GM19351 (cell line): ENCODE results near the gene EFHC1.
"Not testable (repeated sequence)": the region's sequence is repeated elsewhere in the genome, so short reads cannot be mapped to it uniquely, and the experiment has no call there.

ENCODE experiments used
- ATAC-seq: cut with Tn5 transposase; IDR thresholded peaks from one replicate; pipeline ENCODE4 v1.9.1; 2021; ENCODE audit warnings: mild to moderate bottlenecking, moderate library complexity; ENCODE audit not compliant: unreplicated experiment

Gene EFHC1

DNA sequence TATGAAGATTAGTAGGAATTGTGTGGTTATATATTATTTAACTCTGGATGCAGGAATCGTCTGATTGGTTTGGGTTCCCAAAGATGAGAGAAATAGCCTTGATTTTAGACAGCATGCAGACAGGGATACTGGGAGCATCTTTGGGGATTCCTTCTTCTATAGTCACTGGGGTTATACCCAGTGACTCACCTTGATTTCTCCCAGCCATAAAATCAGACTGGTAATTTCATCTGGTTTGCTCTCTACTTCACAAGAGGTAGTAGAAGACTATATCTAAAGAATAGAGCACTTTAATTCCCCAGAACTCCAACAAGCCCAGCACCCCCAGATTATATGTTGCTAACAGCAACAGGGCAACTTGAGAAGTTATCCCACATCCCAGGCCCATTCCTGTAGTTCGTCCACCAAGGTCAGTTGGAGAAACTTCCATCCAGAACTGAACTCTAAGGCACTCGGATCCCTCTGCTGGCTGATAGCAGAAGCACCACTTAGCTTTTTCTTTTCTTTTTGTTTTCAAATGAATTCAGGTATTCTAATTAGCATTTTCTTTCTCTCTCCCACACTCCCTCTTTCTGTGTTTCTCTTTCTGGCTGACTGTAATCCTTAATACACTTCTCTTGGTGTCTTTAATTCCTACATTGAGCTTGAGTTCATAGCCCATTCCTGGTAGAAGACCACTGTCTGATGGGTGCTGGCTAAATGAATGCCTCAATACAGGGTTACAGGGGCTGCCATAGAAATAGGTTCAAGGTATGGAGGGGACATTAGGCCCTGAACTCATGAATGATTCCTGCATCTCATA, 20.4 kb upstream of the EFHC1 start:
- peak; percentile 50 for ATAC-seq

DNA sequence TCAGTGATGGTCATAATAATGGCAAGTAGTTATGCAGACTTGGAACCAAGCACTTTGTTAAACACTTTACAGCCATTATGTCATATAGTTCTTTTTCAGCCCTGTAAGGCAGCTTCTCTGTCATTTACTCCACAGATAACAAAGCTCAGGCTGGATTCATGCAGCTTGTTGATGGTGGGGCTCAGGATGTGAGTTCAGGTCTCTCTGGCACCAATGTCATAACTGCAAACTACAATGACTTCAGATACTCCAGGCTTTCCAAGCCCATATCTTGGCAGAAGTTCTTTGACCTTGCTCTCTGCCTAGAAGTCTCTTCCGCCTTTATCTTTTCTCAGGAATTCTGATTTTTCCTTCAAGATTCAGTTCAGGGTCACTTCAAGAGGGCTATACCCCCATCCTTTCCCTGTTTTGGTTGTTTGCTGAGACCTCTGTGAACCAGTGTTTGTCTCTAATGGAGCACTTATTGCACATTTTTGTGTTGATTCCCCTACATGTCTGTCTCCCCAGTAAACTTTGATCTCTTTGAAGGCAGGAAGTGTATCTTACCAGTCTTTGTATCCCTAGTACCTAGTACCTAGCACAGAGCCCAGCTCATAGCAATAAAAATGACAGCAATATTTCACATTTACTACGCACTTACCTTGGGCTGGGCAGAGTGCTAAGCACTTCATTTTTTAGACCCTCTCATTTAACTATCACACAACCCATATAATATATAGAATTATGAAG, 19.7 kb upstream of the EFHC1 start:
- ATAC-seq, result no peak

DNA sequence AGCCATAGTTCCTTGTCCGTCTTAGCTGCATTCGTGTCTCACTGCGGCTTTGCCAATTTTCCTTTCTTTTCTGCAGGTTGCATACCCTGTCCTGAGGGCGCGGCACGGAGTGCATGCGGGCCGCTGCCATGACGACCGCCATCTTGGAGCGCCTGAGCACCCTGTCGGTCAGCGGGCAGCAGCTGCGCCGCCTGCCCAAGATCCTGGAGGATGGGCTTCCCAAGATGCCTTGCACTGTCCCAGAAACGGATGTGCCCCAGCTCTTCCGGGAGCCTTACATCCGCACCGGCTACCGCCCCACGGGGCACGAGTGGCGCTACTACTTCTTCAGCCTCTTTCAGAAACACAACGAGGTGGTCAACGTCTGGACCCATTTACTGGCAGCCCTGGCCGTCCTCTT, 17.1 kb upstream of the EFHC1 start:
- no peak for ATAC-seq

DNA sequence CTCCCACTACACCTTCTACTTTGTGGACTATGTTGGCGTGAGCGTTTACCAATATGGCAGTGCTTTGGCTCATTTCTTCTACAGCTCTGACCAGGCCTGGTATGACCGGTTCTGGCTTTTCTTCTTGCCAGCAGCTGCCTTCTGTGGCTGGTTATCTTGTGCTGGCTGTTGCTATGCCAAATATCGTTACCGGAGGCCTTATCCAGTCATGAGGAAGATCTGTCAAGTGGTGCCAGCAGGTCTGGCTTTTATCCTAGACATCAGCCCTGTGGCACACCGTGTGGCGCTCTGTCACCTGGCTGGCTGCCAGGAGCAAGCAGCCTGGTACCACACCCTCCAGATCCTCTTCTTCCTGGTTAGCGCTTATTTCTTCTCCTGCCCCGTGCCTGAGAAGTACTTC, 16.5 kb upstream of the EFHC1 start:
- ATAC-seq, result no peak

DNA sequence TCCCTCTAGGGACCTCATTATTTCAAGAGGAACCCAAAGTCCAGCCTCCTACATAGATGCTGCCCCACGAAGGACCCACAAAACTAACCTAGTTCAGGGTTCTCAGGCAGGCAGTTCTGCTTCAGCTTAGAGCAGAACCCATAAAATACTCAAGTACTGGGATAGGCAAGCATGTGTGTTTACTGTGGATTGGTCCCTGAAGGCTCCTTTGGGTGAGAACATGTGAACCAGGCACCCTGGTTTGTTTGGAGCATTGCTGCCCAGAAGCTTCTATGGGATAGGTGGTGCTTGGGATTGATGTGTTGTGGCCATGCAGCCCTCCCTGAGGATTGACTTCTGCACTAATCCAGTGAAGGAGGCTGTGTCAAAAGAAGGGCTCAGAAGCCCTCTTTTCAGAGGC, 14.9 kb upstream of the EFHC1 start:
- no peak for ATAC-seq

DNA sequence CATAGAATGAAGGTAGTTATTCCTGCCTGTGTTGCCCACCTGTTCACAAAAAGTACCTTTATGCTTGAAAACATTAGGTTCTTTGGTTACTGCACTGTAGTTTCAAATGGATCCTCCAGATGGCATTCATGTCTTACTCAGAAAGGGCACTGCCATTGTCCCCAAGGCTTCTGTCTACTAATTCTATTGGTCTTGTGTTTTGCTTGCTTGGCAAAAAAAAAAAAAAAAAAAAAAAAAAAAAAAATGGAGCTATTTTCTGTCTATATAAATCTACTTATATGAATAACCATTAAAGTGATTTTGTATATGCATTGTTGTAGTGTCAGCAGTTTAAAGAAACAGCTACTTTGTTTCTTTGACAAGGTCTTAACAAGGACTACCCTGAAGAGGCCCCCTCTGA, 12.7 kb upstream of the EFHC1 start:
- peak; percentile 69 for ATAC-seq

- no peak for ATAC-seq
Observed at GRCh38 chr6:52409499-52409898, 10.6 kb upstream of the EFHC1 start.

- ATAC-seq, result no peak
Observed at GRCh38 chr6:52410979-52411378, 9.2 kb upstream of the EFHC1 start.

DNA sequence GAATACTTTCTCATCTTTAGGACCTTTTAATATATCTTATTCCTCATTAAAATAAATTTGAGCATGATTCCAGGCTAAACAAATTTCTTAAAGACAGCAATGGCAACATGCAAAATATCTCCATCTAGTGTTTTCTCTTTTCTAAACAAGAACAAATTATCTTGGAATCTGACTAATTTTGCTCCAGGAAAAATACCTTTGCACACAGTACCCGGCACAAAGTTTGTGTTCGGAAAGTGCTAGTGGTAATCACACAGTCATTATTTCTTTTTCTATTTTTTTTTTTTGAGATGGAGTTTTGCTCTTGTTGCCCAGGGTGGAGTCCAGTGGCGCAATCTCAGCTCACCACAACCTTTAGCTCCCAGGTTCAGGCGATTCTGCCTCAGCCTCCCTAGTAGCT, 8.2 kb upstream of the EFHC1 start:
- no peak for ATAC-seq

DNA sequence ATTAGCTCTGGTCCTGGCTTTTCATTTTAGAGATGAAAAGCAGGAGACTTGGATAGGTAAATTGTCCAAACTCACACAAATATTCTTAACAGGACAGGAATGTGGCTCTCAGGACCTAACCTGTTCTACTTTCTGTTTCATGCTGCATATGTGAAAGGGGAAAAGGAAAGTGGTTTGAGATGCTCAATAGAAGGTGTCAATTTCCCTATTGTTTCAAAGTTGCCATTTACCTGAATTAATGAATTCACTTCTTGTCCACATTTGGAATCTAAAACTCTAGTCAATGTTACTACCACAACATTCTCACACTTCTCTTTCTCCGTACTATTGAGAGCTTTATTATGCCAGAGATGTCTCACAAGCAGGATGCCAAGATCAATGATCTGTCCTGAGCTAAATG, 4.8 kb upstream of the EFHC1 start:
- ATAC-seq, result no peak

- ATAC-seq, result no peak
Observed at GRCh38 chr6:52415917-52416628, 4.1 kb upstream of the EFHC1 start.

DNA sequence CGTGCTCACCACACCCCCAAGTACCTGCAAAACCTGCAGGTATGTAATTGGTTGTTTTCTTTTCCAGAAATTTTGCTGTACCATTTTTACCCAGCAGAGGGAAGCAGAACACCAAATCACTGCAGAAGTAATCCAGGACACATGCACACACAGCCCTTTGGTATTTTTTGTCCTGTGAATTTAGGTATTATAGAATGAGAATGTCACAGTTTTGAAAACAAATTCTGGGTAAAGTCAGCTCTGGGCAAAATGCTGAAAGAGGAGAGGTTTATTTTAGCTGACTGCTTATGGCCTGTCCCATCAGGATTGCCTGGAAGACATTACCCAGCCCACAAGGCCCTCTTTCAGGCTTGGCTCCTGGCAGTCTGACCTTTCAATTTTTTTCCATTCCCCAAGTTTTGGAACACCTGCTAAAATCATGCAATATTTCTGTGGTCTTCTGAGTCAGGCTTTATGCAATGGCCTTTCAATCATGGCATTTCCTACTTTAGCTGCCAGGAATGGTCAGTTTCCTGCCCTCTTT, 3.5 kb upstream of the EFHC1 start:
- no peak for ATAC-seq

DNA sequence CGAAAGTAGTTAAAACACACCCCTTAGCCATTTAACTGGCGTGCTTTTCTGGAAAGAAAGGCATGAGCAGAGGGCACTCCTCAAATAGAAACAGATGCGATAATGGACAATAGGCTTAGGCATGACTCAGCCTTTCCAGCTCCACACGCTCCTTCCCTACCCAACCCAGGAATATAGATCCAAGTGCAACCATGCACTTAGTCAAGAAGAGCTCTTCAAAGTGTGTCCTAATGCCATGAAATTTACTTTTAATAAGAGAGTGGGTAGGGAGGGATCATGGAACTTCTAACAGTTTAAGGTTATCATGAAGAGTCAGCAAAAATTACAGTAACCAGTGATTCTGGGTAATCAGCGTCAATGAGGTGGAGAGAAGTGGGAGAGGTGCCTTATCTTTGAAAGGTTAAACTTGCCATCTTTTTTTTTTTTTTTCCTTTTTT, 2.4 kb upstream of the EFHC1 start:
- no peak for ATAC-seq

DNA sequence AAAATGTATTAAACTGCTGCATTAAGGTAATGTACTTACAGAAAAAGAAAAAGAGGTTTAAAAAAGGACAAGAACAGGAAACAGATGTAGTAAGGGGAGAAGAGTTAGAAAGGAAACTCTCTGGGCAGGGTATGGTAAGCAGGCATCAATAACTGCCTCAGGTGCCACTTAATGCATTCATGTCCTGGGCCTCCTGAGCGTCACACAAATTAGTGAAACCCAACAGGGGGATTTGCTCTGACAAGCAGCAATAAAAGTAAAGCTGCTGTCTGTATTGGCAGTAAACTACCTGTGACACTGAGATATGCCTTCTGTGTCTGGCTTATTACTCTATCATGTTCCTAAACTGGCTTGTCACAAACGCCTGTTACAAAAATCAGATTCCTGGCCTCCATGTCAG, 1.5 kb upstream of the EFHC1 start:
- ATAC-seq, result no peak

GRCh38 chr6:52420668-52421358, 671 bp downstream of the EFHC1 start:
- no peak for ATAC-seq

DNA sequence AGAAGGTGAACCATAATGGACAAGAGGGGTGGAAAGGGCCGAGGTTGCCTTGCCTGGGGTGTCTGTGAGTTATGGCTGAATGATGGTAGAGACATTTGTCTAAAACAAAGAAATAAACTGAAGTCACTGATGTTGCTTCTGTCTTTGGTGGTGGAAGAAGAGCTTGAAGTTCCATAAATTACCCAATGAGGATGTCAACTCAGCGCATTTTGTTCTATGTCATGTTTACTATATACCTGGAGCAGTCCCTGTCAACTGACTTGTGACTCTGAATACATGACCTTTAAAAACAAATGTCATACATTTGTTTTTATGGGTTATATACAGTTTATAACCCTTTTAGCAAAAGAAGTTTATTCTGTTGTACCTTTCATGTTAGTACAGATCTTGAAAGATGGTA, 2.0 kb downstream of the EFHC1 start:
- ATAC-seq, result no peak

DNA sequence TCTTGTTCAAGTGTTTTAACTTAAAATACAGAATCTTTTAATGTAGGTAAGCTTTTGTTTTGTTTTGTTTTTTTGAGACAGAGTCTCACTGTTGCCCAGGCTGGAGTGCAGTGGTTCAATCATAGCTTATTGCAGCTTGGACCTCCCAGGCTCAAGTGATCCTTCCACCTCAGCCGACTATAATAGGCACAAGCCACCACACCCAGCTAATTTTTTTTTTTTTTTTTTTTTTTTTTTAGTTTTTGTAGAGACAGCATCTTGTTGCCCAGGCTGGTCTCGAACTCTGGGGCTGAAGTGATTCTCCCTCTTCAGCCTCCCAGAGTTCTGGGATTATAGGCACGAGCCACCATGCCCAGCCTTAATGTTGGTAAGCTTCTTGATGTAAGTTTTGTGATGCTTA, 3.3 kb downstream of the EFHC1 start:
- ATAC-seq, result no peak

- ATAC-seq, result no peak
Observed at GRCh38 chr6:52423971-52424381, 3.8 kb downstream of the EFHC1 start.

GRCh38 chr6:52424513-52424912, 4.4 kb downstream of the EFHC1 start:
- no peak for ATAC-seq

DNA sequence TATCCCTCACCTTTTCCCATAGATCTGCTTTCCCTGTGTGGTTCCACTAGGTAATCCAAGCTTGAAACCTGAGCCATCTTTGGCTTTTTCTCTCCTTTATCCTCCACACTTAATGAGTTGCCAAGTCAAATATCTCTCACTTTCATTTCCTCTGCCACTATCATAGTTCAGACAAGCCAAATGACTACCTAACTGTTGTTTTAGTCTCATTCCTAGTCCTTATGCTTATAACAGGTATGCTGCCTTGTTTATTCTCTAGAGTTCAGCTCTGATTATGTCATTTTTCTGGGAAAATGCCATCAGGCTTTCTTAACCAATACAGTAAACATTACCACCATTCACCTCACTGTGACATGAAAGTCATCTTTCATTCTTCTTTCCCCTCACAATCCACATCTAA, 6.5 kb downstream of the EFHC1 start:
- ATAC-seq, result peak; percentile 55

- not testable (repeated sequence) for ATAC-seq
Observed at GRCh38 chr6:52433294-52433693, 13.2 kb downstream of the EFHC1 start.
